Measurements from ENCODE around the gene DEDD. TPM values are rescaled to one million over a fixed set of nuclear protein-coding genes. Genes with fewer than 3 reads are reported as not detected.

The DEDD gene
- total and polyA plus RNA-seq, 10 of the 15 experiments (the other 5 are each of a cell fraction or from before 2014, with no cell fraction given): 13.6 to 33.9 (median 30.3) TPM

- TF ChIP-seq BHLHE40 (IDR thresholded peaks at IDR 0.05; ENCODE audit: borderline replicate concordance in 1 of 2, low read depth in 2 of 2, low read length in 1 of 2) (peak; percentile 12 to 38; a peak in 2 of 4 replicates), NKRF (conservative IDR thresholded peaks at IDR 0.05) (peak; percentile 39), POU2F2 (IDR thresholded peaks at IDR 0.05; ENCODE audit: borderline replicate concordance, low read depth, low read length) (peak; percentile 11; the same call in 1 of the 3 replicates), BMI1 (IDR thresholded peaks at IDR 0.05; ENCODE audit: borderline replicate concordance) (peak; percentile 94), MAX (IDR thresholded peaks at IDR 0.05; ENCODE audit: low read depth, low read length) (peak; percentile 27; the same call in 1 of the 2 replicates), STAT3 (IDR thresholded peaks at IDR 0.05; ENCODE audit: low read depth, low read length) (no peak), IRF4 (IDR thresholded peaks at IDR 0.05; ENCODE audit: low read depth, low read length) (0 out of 2 replicates have a peak, but pooled peaks have one; percentile 2), BCL11A (IDR thresholded peaks at IDR 0.05; ENCODE audit: low read depth, low read length) (no peak), ATF3 (IDR thresholded peaks at IDR 0.05; ENCODE audit: borderline replicate concordance, extremely low read depth, low read depth, low read length) (peak; percentile 93), YY1 (IDR thresholded peaks at IDR 0.05; ENCODE audit: low read depth, low read length) (0 out of 2 replicates have a peak, but pooled peaks have one; percentile 6), PAX5 (IDR thresholded peaks at IDR 0.05; ENCODE audit: borderline replicate concordance, low read depth, low read length) (peak; percentile 57; the same call in 1 of the 2 replicates), CBFB (IDR thresholded peaks at IDR 0.05; ENCODE audit: low read depth) (0 out of 2 replicates have a peak, but pooled peaks have one; percentile 44)
Measured at GRCh38 chr1:161098210-161099068, 34.0 kb downstream of the DEDD start, which contains the start of gene KLHDC9 (continued).

Data from GM12878 (cell line).